HG02973 (cell line): ENCODE measurements around the gene CAMSAP3.

Experiments used
- ATAC-seq: cut with Tn5 transposase; IDR thresholded peaks from one replicate; pipeline ENCODE4 v1.9.1; 2021; ENCODE audit warnings: moderate library complexity; ENCODE audit not compliant: unreplicated experiment

Gene CAMSAP3, protein sequence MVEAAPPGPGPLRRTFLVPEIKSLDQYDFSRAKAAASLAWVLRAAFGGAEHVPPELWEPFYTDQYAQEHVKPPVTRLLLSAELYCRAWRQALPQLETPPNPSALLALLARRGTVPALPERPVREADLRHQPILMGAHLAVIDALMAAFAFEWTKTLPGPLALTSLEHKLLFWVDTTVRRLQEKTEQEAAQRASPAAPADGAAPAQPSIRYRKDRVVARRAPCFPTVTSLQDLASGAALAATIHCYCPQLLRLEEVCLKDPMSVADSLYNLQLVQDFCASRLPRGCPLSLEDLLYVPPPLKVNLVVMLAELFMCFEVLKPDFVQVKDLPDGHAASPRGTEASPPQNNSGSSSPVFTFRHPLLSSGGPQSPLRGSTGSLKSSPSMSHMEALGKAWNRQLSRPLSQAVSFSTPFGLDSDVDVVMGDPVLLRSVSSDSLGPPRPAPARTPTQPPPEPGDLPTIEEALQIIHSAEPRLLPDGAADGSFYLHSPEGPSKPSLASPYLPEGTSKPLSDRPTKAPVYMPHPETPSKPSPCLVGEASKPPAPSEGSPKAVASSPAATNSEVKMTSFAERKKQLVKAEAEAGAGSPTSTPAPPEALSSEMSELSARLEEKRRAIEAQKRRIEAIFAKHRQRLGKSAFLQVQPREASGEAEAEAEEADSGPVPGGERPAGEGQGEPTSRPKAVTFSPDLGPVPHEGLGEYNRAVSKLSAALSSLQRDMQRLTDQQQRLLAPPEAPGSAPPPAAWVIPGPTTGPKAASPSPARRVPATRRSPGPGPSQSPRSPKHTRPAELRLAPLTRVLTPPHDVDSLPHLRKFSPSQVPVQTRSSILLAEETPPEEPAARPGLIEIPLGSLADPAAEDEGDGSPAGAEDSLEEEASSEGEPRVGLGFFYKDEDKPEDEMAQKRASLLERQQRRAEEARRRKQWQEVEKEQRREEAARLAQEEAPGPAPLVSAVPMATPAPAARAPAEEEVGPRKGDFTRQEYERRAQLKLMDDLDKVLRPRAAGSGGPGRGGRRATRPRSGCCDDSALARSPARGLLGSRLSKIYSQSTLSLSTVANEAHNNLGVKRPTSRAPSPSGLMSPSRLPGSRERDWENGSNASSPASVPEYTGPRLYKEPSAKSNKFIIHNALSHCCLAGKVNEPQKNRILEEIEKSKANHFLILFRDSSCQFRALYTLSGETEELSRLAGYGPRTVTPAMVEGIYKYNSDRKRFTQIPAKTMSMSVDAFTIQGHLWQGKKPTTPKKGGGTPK

GRCh38 chr19:7595466-7596133, at the start of gene CAMSAP3:
Gene CAMSAP3 (plus strand): TSS chr19:7595863. CDS start chr19:7596003, 140 bp downstream.
- no peak for ATAC-seq

GRCh38 chr19:7545904-7546303, 49.8 kb upstream of the CAMSAP3 start:
- no peak for ATAC-seq

GRCh38 chr19:7547159-7547558, 48.5 kb upstream of the CAMSAP3 start:
- no peak for ATAC-seq

DNA sequence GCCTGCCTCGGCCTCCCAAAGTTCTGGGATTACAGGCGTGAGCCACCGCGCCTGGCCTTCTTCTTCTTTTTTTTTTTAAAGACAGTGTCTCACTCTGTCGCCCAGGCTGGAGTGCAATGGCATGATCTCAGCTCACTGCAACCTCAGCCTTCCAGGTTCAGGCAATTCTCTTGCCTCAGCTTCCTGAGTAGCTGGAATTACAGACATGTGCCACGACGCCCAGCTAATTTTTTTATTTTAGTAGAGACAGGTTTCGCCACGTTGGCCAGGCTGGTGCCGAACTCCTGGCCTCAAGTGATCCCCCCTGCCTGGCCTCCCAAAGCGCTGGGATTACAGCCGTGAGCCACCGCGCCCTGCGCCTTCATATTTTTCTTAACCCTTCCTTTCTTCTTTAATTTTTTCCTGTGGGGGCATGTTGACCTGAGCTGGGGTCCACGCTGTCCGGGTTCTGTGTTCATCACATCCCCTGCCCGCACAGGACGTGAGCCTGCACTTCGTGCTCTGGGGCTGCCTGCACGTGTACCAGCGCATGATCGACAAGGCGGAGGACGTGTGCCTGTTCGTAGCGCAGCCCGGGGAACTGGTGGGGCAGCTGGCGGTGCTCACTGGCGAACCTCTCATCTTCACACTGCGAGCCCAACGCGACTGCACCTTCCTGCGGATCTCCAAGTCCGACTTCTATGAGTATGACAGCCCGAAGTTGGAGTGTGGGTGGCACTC, 46.1 kb upstream of the CAMSAP3 start:
- ATAC-seq, result no peak

DNA sequence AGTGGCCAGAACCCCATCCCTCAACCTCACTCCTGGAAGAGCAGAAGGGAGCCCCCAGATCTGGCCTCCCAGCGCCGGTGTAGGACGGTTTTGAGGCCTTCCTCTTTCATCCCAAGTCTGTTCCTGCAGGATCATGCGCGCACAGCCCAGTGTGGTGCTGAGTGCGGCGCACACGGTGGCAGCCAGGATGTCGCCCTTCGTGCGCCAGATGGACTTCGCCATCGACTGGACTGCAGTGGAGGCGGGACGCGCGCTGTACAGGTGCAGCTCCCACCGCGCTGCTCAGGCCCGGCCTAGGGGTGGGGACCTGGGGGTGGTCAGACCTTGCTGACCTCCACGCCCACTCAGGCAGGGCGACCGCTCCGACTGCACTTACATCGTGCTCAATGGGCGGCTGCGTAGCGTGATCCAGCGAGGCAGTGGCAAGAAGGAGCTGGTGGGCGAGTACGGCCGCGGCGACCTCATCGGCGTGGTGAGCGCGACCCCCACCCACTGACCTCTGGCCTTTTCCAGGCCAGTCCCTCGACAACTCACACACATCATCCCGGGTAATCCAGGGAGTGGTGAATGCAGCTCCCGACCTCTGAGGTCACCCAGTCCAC, 45.4 kb upstream of the CAMSAP3 start:
- no peak for ATAC-seq

DNA sequence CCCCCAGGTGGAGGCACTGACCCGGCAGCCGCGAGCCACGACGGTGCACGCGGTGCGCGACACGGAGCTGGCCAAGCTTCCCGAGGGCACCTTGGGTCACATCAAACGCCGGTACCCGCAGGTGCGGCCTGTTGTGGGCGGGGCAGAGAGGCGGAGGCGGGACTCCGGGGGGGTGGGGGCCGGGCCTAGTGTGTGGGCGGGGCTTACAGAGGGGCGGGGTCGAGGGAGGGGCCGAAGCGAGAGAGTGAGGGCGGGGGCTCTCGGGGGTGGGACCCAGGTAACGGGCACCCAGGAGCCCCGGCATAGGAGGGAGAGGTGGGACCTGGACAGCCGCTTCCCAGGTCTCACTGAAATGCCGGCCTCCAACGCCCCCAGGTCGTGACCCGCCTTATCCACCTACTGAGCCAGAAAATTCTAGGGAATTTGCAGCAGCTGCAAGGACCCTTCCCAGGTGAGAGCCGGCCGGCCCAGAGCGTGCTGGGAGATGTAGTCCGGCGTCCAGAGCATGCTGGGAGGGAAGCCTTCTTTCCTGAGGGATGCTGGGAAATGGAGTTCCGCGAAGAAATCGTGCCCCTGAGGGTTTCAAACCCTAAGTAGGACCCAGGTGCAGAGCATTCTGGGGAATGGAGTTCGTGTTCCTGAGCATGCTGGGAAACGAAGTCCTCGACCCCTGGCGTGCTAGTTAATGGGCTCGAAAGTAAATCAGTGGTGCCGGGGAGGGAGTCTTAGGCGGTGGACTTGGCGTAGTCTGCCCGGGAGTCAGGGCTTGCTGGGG, 44.5 kb upstream of the CAMSAP3 start:
- ATAC-seq, result no peak

DNA sequence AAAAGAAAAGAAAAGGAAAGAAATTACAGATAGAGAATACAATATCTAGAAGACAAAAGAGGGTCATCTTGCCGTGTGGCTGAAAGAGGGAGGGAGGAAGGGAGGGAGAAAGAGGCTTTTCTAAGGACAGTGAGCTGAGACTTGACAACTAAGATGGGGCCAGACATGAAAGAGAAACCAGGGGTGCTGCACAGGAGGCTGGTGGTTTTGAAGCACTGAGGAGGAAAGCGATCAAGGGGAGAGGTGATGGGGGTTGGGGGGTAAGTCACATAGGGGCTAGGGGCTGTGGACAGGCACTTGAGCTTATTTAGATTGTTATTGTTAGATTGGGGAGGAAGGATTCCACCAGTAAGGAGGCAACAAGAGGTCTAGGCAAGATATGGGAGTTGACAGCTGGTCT, 42.9 kb upstream of the CAMSAP3 start:
- no peak for ATAC-seq

- ATAC-seq, result no peak
These were observed 41.1 kb upstream of the CAMSAP3 start for GRCh38 chr19:7554565-7554964.

GRCh38 chr19:7554990-7555864, 40.4 kb upstream of the CAMSAP3 start:
- ATAC-seq, result no peak

- no peak for ATAC-seq
These were observed 38.9 kb upstream of the CAMSAP3 start for GRCh38 chr19:7556696-7557315.

DNA sequence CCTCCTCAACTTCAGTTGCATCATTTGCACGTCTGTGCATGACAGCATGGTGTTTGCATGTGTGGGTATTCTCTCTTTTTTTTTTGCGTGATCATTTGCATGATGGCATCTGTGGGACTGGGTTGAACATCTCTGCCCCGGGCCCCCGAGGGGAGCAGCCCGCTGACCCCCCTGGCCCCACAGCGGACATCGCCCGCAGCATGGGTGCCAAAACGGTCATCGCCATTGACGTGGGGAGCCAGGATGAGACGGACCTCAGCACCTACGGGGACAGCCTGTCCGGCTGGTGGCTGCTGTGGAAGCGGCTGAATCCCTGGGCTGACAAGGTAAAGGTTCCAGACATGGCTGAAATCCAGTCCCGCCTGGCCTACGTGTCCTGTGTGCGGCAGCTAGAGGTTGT, 37.0 kb upstream of the CAMSAP3 start:
- no peak for ATAC-seq

GRCh38 chr19:7559102-7559501, 36.6 kb upstream of the CAMSAP3 start:
- no peak for ATAC-seq

GRCh38 chr19:7560255-7560654, 35.4 kb upstream of the CAMSAP3 start:
- ATAC-seq, result no peak

GRCh38 chr19:7561325-7561724, 34.3 kb upstream of the CAMSAP3 start:
- no peak for ATAC-seq

GRCh38 chr19:7562646-7563393, 32.8 kb upstream of the CAMSAP3 start:
- ATAC-seq, result no peak

- ATAC-seq, result no peak
These were observed 30.8 kb upstream of the CAMSAP3 start for GRCh38 chr19:7564866-7565265.

DNA sequence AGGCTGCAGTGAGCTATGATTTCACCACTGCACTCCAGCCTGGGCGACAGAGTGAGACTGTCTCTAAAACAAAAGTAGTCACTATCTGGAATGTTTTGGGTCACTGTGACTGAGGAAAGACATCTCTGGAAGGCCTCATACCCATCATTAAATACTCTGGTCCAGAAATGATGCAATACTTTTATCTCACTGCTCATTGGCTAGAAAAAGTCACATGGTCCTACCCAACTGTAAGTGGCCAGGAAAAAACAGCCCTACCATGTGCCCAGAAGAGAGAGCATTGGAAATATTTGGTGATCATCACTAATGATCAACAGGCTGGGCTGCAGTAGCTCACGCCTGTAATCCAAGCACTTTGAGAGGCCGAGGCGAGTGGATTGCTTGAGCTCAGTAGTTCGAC, 30.3 kb upstream of the CAMSAP3 start:
- ATAC-seq, result no peak
